GM19023 (cell line): ENCODE data around the gene UMAD1.
A peak's percentile ranks its signal among the peaks of the same experiment; 100 is the strongest.

ENCODE experiments used
- ATAC-seq: cut with Tn5 transposase; IDR thresholded peaks from one replicate; pipeline ENCODE4 v1.9.1; 2021; ENCODE audit warnings: mild to moderate bottlenecking, moderate library complexity; ENCODE audit not compliant: unreplicated experiment

UMAD1 gene

GRCh38 chr7:7719236-7719635 is 78.7 kb downstream of the UMAD1 start:
- ATAC-seq = peak; percentile 87

- ATAC-seq = no peak
Measured at GRCh38 chr7:7720193-7720592, 79.6 kb downstream of the UMAD1 start.

GRCh38 chr7:7720750-7721621 is 80.4 kb downstream of the UMAD1 start:
- ATAC-seq = no peak

GRCh38 chr7:7731732-7732131 is 91.2 kb downstream of the UMAD1 start:
- ATAC-seq = no peak

- ATAC-seq = no peak
Measured at GRCh38 chr7:7732621-7733281, 92.2 kb downstream of the UMAD1 start.

- no peak for ATAC-seq
Measured at GRCh38 chr7:7736671-7737070, 96.1 kb downstream of the UMAD1 start.

GRCh38 chr7:7737674-7738073 is 97.1 kb downstream of the UMAD1 start:
- no peak for ATAC-seq

- no peak for ATAC-seq
Measured at GRCh38 chr7:7738177-7738576, 97.6 kb downstream of the UMAD1 start.

GRCh38 chr7:7738622-7739021 is 98.1 kb downstream of the UMAD1 start:
- ATAC-seq = no peak

- ATAC-seq = no peak
Measured at GRCh38 chr7:7739204-7740036, 98.9 kb downstream of the UMAD1 start.

- ATAC-seq = no peak
Measured at GRCh38 chr7:7740037-7740355, 99.4 kb downstream of the UMAD1 start.

GRCh38 chr7:7742223-7742622 is 101.7 kb downstream of the UMAD1 start:
- ATAC-seq = no peak

- ATAC-seq = no peak
Measured at GRCh38 chr7:7745258-7745657, 104.7 kb downstream of the UMAD1 start.

- no peak for ATAC-seq
Measured at GRCh38 chr7:7745966-7746365, 105.4 kb downstream of the UMAD1 start.

GRCh38 chr7:7746458-7746857 is 105.9 kb downstream of the UMAD1 start:
- ATAC-seq = no peak

- no peak for ATAC-seq
Measured at GRCh38 chr7:7750571-7751242, 110.2 kb downstream of the UMAD1 start.

GRCh38 chr7:7751243-7752092 is 110.9 kb downstream of the UMAD1 start:
- ATAC-seq = no peak

- ATAC-seq = no peak
Measured at GRCh38 chr7:7756577-7756976, 116.0 kb downstream of the UMAD1 start.

GRCh38 chr7:7757576-7757975 is 117.0 kb downstream of the UMAD1 start:
- no peak for ATAC-seq

- ATAC-seq = no peak
Measured at GRCh38 chr7:7761340-7761973, 120.9 kb downstream of the UMAD1 start.
